ENCODE results near the gene FUT8. TPM values are rescaled to one million over a fixed set of nuclear protein-coding genes. Genes with fewer than 3 reads are reported as not detected.

FUT8 gene
- total RNA-seq, 2 donors from 2014 or later: 50.3 to 89.9 TPM

DNA sequence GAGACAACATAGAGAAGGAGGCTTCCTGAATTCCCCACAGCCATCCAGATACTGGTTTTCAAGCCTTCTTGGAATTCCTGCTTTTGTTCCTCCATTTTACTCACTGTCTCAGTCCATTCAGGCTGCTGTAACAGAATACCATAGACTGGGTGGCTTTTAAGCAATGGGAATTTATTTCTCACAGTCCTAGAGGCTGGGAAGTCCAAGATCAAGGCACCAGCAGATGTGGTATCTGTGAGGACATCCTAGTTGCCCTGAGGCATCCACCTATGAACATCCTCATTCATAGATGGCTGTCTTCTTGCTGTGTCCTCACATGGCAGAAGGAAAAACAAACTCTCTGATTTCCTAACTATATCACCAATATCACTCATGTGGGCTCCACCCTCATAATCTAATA lies 374.9 kb downstream of the FUT8 start:
- H3K4me3 Mint-ChIP-seq: no peak overlapping the region
- no peak for ATAC-seq (replicated peaks)
- H3K9me3 Mint-ChIP-seq: no peaks in the 10 kb centered on the region
- H3K4me1 Mint-ChIP-seq: no peaks in the 10 kb centered on the region
- H3K27me3 Mint-ChIP-seq: peaks cover 9% of the 10 kb centered on the region
- H3K36me3 Mint-ChIP-seq (ENCODE audit: low read depth): no peaks in the 10 kb centered on the region
- no peak overlapping the region for H3K27ac Mint-ChIP-seq

DNA sequence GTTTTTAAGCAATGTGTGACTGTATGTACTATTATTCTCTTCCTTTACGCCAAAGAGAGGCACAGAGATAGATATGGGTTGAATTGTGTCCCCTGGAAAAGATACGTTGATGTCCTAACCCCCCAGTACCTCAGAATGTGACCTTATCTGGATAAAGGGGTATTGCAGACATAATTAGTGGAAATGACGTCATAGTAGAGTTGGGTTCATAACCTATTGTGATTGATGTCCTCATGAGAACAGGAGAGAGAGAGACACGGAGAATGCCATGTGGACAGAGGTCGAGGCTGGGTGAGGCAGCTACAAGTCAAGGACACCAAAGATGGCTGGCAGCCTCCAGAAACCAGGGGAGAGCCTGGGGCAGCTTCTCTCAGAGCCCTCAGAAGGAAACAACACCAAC lies 376.3 kb downstream of the FUT8 start:
- no peaks in the 10 kb centered on the region for H3K36me3 Mint-ChIP-seq (ENCODE audit: low read depth)
- H3K27ac Mint-ChIP-seq: no peak overlapping the region
- H3K27me3 Mint-ChIP-seq: peaks cover 9% of the 10 kb centered on the region
- no peak for ATAC-seq (replicated peaks)
- no peaks in the 10 kb centered on the region for H3K9me3 Mint-ChIP-seq
- H3K4me3 Mint-ChIP-seq: no peak overlapping the region
- no peaks in the 10 kb centered on the region for H3K4me1 Mint-ChIP-seq

DNA sequence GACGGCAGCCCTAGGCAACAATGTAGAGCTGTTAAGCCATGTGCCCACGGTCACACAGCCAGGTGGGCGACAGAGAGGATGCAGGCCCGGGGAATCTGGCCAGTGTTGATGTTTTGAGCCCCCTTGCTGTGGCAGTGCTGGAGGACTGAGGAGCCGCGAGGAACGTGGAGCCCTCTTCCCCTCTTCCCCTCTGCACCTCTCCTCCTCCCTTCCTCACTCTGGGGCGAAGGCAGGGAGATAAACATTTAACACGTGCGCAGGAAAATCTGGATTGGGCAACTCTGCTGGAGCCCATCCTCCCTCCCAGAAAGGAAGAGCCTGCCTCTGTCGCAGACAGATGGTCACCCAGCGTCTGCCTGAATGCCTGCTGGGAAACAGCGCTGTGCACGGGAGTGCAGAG lies 376.8 kb downstream of the FUT8 start:
- ATAC-seq (replicated peaks): no peak
- Mint-ChIP-seq H3K9me3 (no peaks in the 10 kb centered on the region), H3K27me3 (peaks cover 9% of the 10 kb centered on the region), H3K4me1 (no peaks in the 10 kb centered on the region), H3K4me3 (no peak overlapping the region), H3K27ac (no peak overlapping the region), H3K36me3 (ENCODE audit: low read depth) (no peaks in the 10 kb centered on the region)

DNA sequence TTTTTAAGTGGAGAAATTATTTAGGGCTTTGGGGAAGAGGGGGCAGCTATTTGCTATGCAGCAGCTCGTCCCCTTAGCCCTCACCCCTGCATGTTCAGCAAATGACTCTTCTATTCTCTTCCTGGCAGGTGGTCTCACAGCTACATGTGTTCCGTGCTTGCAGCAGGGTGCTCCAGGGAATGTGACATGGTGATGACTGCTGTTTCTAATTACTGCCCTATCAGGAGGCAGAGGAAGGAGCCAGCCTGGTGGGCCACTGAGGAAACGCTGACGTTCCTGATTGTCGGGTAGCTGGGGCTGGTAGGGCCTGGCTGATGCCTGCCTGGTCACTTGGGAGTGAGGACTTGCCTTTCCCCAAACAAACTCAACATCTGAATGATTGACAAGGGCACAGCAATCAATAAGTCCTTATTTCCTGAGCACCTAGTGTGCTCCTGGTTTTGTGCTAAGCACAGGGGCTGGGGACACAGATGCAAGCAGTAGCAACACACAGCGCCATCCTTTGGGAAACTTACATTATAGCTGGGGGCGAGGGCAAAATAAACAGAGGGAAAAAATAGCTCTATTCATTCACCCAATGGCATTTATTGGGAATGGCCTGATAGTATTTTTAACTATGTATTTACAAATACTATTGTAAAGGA lies 377.8 kb downstream of the FUT8 start:
- Mint-ChIP-seq H3K36me3 (ENCODE audit: low read depth) (no peaks in the 10 kb centered on the region), H3K9me3 (no peaks in the 10 kb centered on the region)
- ATAC-seq (replicated peaks): no peak

DNA sequence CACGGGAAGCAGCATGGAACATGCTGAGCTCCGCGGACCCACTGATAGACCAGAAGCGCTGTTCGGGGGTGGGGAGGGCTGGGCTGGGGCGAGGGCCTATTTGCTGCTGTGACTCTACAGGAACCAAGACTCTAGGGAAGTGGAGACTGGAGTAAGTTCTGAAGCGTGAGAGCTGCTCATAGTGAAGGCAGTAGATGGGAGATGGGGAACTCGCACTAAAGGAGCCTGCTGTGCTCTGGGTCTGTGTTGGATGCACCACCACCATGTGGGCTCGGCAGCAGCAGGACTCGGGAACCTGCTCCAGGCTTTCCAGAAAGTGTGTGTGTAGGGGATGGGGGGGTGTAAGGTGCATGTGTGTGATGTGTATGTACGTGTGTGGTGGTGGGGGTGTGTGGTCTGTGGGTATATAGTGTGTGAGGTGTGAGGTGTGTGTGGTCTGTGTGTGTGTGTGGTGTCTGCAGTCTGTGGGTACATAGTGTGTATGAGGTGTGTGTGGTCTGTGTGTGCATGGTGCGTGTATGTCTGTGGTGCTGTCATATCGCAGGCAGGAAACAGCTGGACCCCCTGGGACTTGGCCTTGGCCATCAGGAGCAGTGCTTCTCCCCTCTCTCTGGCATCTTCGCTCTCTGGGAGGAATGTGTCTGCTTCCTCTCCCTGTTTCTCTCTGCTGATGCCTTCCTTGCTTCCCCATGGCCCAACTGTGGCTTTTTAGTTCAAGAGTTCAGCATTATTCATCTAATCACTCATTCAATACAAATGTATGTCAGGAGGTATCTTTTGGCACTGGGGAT lies 378.9 kb downstream of the FUT8 start:
- no peaks in the 10 kb centered on the region for H3K36me3 Mint-ChIP-seq (ENCODE audit: low read depth)
- H3K27ac Mint-ChIP-seq: no peak overlapping the region
- H3K4me3 Mint-ChIP-seq: no peak overlapping the region
- H3K27me3 Mint-ChIP-seq: peaks cover 8% of the 10 kb centered on the region
- no peaks in the 10 kb centered on the region for H3K4me1 Mint-ChIP-seq
- ATAC-seq (replicated peaks): peak; percentile 76
- no peaks in the 10 kb centered on the region for H3K9me3 Mint-ChIP-seq

More for the DNA sequence above, 377.8 kb downstream of the FUT8 start:
- peaks cover 9% of the 10 kb centered on the region for H3K27me3 Mint-ChIP-seq
- no peaks in the 10 kb centered on the region for H3K4me1 Mint-ChIP-seq
- no peak overlapping the region for H3K4me3 Mint-ChIP-seq
- H3K27ac Mint-ChIP-seq: no peak overlapping the region

DNA sequence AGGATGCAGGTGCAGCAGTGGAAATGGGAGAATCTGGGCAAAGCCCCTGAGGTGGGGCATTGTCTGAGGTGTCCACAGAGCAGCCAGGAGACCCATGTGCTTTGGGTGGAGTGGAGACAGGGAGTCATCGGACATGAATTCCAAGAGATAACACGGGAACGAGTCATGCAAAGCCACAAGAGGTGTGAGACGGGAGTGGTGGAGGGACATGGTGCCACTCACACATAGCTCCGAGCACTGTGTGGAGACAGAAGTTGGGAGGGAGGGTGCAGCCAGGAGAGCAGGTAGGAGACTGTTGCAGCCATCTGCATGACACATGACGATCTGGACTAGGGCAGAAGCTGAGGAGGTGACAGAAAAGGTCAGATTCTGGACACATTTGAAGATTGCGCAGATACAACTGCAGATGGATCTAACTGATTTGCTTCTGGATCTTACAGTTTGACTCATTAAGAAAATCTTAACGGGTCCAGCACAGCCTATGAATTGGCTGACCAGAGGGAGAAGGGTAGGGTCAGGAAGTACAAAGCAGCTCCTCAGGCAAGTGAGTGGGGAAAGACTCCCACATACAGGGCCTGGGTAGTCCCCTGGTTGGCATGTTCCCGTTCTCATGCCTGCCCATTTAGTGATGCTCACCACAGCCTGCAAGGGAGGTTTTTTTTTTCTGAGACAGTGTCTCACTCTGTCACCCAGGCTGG lies 379.8 kb downstream of the FUT8 start:
- no peaks in the 10 kb centered on the region for H3K4me1 Mint-ChIP-seq
- peaks cover 3% of the 10 kb centered on the region for H3K27me3 Mint-ChIP-seq
- no peaks in the 10 kb centered on the region for H3K36me3 Mint-ChIP-seq (ENCODE audit: low read depth)
- H3K27ac Mint-ChIP-seq: no peak overlapping the region
- ATAC-seq (replicated peaks): peak; percentile 18
- no peaks in the 10 kb centered on the region for H3K9me3 Mint-ChIP-seq
- H3K4me3 Mint-ChIP-seq: no peak overlapping the region

Measured in activated T-helper 17 cell treated with anti-CD3 and anti-CD28 coated beads, Interleukin-2, amount 50 U/mL, for 72 hours (primary cell).